SK-N-SH treated with all-trans-retinoic acid at 6 μM for 48 hours (cell line): ENCODE measurements around the gene TNC.

Experiments used
- ATAC-seq: fragments of 200-7000 bp; cut with Tn5 transposase; 3 replicates; pipeline ENCODE4 v1.9.1; 2020; ENCODE audit warnings: mild to moderate bottlenecking, moderate library complexity
- BACH2 ChIP-seq: fragments of 250-450 bp; sonication (Bioruptor Pico); IDR thresholded peaks from 2 replicates; pipeline ENCODE4 v1.9.0; 2021; ENCODE audit warnings: mild to moderate bottlenecking, borderline replicate concordance
- CSDC2 ChIP-seq: fragments of 250-450 bp; sonication (Bioruptor Pico); IDR thresholded peaks from 2 replicates; pipeline ENCODE4 v1.5.0; 2020; ENCODE audit warnings: mild to moderate bottlenecking, moderate library complexity
- ESRRG ChIP-seq: fragments of 250-450 bp; sonication (Bioruptor Pico); IDR thresholded peaks from 2 replicates; pipeline ENCODE4 v1.6.1; 2021; ENCODE audit warnings: mild to moderate bottlenecking
- GLIS3 ChIP-seq: fragments of 250-450 bp; sonication (Bioruptor Pico); IDR thresholded peaks from 2 replicates; pipeline ENCODE4 v1.5.0; 2020; ENCODE audit warnings: mild to moderate bottlenecking, moderate library complexity
- ISL1 ChIP-seq: fragments of 250-450 bp; sonication (Bioruptor Pico); IDR thresholded peaks from 2 replicates; pipeline ENCODE4 v2.1.2; 2022; ENCODE audit warnings: mild to moderate bottlenecking, moderate library complexity
- OSR1 ChIP-seq: fragments of 250-450 bp; sonication (Bioruptor Pico); IDR thresholded peaks from 2 replicates; pipeline ENCODE4 v1.8.0; 2022; ENCODE audit warnings: moderate library complexity, mild to moderate bottlenecking, inconsistent platforms
- PPARA ChIP-seq: fragments of 250-450 bp; sonication (Bioruptor Pico); IDR thresholded peaks from 2 replicates; pipeline ENCODE4 v1.5.0; 2020; ENCODE audit warnings: mild to moderate bottlenecking, borderline replicate concordance
- RARB ChIP-seq: fragments of 250-450 bp; sonication (Bioruptor Pico); IDR thresholded peaks from 2 replicates; pipeline ENCODE4 v1.8.0; 2021; ENCODE audit warnings: mild to moderate bottlenecking, moderate library complexity
- SNAI2 ChIP-seq: fragments of 250-450 bp; sonication (Bioruptor Pico); IDR thresholded peaks from 2 replicates; pipeline ENCODE4 v1.5.0; 2020; ENCODE audit warnings: mild to moderate bottlenecking, moderate library complexity
- TCF4 ChIP-seq: fragments of 250-450 bp; sonication (Bioruptor Pico); IDR thresholded peaks from 2 replicates; pipeline ENCODE4 v1.8.0; 2021; ENCODE audit warnings: mild to moderate bottlenecking, moderate library complexity, borderline replicate concordance
- TOX ChIP-seq: fragments of 250-450 bp; sonication (Bioruptor Pico); IDR thresholded peaks from 2 replicates; pipeline ENCODE4 v1.8.0; 2021; ENCODE audit warnings: mild to moderate bottlenecking, moderate library complexity, borderline replicate concordance
- ZC3H10 ChIP-seq: fragments of 250-450 bp; sonication (Bioruptor Pico); IDR thresholded peaks from 2 replicates; pipeline ENCODE4 v1.5.1; 2021; ENCODE audit warnings: mild to moderate bottlenecking, moderate library complexity
- ZFP3 ChIP-seq: fragments of 250-450 bp; sonication (Bioruptor Pico); IDR thresholded peaks from 2 replicates; pipeline ENCODE4 v1.5.0; 2020; ENCODE audit warnings: mild to moderate bottlenecking, moderate library complexity
- ZFP30 ChIP-seq: fragments of 450-650 bp; formaldehyde crosslinking; IDR thresholded peaks from 2 replicates; pipeline ENCODE4 v1.5.0; 2022; ENCODE audit warnings: mild to moderate bottlenecking, moderate library complexity
- ZNF565 ChIP-seq: fragments of 450-650 bp; formaldehyde crosslinking; conservative IDR thresholded peaks from 2 replicates; pipeline ENCODE4 v1.5.0; 2020; ENCODE audit warnings: low read depth, mild to moderate bottlenecking, moderate library complexity
- ZNF70 ChIP-seq: fragments of 450-650 bp; formaldehyde crosslinking; IDR thresholded peaks from 2 replicates; pipeline ENCODE4 v1.5.0; 2020; ENCODE audit warnings: mild to moderate bottlenecking, moderate library complexity
- ZNF8 ChIP-seq: fragments of 450-650 bp; formaldehyde crosslinking; IDR thresholded peaks from 2 replicates; pipeline ENCODE4 v1.5.0; 2020; ENCODE audit warnings: mild to moderate bottlenecking, moderate library complexity
- TF ChIP-seq, protein P1 (sequence below): fragments of 250-450 bp; sonication (Bioruptor Pico); IDR thresholded peaks from 2 replicates; pipeline ENCODE4 v1.8.0; 2020; ENCODE audit warnings: mild to moderate bottlenecking, moderate library complexity, borderline replicate concordance
- TF ChIP-seq, protein P2 (sequence below): fragments of 250-450 bp; sonication (Bioruptor Pico); IDR thresholded peaks from 2 replicates; pipeline ENCODE4 v1.8.0; 2021; ENCODE audit warnings: low read depth, mild to moderate bottlenecking, moderate library complexity, borderline replicate concordance
- TF ChIP-seq, protein P3 (sequence below): fragments of 250-450 bp; sonication (Bioruptor Pico); IDR thresholded peaks from 2 replicates; pipeline ENCODE4 v1.5.1; 2020; ENCODE audit warnings: low read depth, mild to moderate bottlenecking, moderate library complexity

The TNC gene

DNA sequence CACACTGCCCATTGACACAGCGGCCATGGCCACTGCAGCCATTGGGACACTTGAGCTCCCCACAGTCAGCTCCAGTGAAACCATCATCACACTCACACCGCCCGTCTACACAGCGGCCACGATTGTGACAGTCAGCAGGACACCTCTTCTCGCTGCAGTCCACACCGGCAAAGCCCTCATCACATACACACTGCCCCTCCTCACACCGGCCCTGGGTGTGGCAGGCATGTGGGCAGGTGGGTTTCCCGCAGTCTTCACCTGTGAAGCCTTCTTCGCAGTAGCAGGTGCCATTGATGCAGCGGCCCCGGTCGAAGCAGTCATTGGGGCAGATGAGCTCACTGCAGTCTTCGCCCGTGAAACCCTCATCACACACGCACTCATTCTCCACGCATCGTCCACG lies 31.5 kb downstream of the TNC start (continued):
- TF ChIP-seq, protein P1, sequence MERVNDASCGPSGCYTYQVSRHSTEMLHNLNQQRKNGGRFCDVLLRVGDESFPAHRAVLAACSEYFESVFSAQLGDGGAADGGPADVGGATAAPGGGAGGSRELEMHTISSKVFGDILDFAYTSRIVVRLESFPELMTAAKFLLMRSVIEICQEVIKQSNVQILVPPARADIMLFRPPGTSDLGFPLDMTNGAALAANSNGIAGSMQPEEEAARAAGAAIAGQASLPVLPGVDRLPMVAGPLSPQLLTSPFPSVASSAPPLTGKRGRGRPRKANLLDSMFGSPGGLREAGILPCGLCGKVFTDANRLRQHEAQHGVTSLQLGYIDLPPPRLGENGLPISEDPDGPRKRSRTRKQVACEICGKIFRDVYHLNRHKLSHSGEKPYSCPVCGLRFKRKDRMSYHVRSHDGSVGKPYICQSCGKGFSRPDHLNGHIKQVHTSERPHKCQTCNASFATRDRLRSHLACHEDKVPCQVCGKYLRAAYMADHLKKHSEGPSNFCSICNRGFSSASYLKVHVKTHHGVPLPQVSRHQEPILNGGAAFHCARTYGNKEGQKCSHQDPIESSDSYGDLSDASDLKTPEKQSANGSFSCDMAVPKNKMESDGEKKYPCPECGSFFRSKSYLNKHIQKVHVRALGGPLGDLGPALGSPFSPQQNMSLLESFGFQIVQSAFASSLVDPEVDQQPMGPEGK (CRISPR knock-in tag), result no peak
- TF ChIP-seq ZC3H10 (CRISPR knock-in tag), result no peak
- TF ChIP-seq GLIS3 (CRISPR knock-in tag), result no peak
- TF ChIP-seq ZNF565 (CRISPR knock-in tag), result no peak
- no peak for TF ChIP-seq SNAI2 (CRISPR knock-in tag)
- no peak for TF ChIP-seq ZFP3 (CRISPR knock-in tag)
- no peak for TF ChIP-seq ZFP30 (CRISPR knock-in tag)
- TF ChIP-seq RARB (CRISPR knock-in tag), result no peak
- no peak for TF ChIP-seq CSDC2 (CRISPR knock-in tag)
- no peak for TF ChIP-seq ZNF8
- no peak for TF ChIP-seq TCF4 (CRISPR knock-in tag)
- TF ChIP-seq ISL1 (CRISPR knock-in tag), result no peak
- no peak for TF ChIP-seq OSR1
- TF ChIP-seq PPARA (CRISPR knock-in tag), result no peak

DNA sequence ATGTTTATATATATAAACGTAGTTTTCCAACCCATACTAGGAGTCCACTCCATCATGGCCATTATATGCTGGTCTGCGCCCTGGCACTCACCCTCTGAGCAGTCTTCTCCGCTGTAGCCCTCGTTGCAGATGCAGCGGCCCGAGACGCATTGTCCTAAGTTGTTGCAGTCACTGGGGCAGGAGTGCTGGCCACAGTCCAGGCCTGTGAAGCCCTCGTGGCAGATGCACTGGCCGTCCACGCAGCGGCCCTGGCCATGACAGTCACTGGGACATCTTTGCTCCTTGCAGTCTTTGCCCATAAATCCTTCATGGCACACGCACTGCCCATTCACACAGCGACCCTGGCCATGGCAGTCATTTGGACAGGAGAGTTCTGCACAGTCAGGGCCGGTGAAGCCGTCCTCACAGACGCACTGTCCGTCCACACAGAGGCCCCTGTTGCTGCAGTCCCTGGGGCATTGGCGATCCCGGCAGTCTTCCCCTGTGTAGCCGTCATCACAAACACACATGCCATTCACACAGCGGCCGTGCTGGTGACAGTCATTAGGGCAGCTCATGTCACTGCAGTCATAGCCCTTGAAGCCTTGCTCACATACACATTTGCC lies 32.1 kb downstream of the TNC start:
- no peak for ATAC-seq
- TF ChIP-seq TOX (CRISPR knock-in tag) (no peak), CSDC2 (CRISPR knock-in tag) (no peak)

DNA sequence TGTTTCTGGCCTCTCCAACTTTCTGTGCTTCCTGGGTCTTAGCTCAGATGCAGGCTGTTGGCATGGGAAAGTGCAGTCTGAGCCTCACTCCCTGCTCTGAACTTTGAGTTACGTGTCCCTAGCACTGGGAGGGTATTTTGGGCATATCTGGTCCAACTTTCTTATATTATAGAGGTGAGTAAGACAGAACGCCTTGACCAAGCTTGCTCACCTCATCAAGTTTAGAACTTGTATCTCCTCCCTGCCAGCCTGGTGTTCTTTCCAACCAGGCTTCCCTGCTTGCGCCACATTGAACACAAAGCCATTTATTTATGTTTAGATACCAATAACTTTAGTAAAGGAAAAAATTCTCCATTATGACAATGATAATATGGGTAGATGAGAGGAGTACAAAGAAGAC lies 33.2 kb downstream of the TNC start:
- TF ChIP-seq PPARA (CRISPR knock-in tag) (no peak), GLIS3 (CRISPR knock-in tag) (no peak), TOX (CRISPR knock-in tag) (no peak), ESRRG (CRISPR knock-in tag) (no peak), ZC3H10 (CRISPR knock-in tag) (no peak), ZNF8 (no peak)

DNA sequence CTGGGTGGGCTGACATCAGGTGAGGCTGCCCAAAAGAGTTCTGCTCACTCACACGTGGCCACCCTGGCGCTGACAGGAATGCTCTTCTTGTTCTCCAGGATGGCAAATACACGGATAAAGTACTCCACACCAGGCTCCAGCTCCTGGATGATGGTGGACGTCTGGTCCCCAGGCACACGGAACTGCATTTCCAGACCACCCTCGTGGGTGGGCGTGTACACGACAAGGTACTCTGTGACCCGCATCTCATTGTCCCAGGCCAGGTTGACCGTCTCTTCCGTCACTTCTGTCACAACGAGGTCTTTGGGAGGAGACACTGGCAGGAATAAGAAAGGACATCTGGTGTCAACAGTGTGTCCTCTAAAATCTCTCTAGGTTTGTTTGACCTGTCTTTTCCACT lies 33.8 kb downstream of the TNC start:
- TF ChIP-seq ZNF70 (CRISPR knock-in tag) (no peak), ZC3H10 (CRISPR knock-in tag) (no peak), CSDC2 (CRISPR knock-in tag) (no peak), ISL1 (CRISPR knock-in tag) (no peak), ZNF8 (no peak), SNAI2 (CRISPR knock-in tag) (no peak), PPARA (CRISPR knock-in tag) (no peak), TCF4 (CRISPR knock-in tag) (no peak), RARB (CRISPR knock-in tag) (no peak), ESRRG (CRISPR knock-in tag) (no peak), GLIS3 (CRISPR knock-in tag) (no peak), BACH2 (CRISPR knock-in tag) (no peak), ZFP30 (CRISPR knock-in tag) (no peak), ZFP3 (CRISPR knock-in tag) (no peak), TOX (CRISPR knock-in tag) (no peak)
- TF ChIP-seq, protein P2, sequence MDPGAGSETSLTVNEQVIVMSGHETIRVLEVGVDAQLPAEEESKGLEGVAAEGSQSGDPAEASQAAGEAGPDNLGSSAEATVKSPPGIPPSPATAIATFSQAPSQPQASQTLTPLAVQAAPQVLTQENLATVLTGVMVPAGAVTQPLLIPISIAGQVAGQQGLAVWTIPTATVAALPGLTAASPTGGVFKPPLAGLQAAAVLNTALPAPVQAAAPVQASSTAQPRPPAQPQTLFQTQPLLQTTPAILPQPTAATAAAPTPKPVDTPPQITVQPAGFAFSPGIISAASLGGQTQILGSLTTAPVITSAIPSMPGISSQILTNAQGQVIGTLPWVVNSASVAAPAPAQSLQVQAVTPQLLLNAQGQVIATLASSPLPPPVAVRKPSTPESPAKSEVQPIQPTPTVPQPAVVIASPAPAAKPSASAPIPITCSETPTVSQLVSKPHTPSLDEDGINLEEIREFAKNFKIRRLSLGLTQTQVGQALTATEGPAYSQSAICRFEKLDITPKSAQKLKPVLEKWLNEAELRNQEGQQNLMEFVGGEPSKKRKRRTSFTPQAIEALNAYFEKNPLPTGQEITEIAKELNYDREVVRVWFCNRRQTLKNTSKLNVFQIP (CRISPR knock-in tag), result no peak
- TF ChIP-seq, protein P3, sequence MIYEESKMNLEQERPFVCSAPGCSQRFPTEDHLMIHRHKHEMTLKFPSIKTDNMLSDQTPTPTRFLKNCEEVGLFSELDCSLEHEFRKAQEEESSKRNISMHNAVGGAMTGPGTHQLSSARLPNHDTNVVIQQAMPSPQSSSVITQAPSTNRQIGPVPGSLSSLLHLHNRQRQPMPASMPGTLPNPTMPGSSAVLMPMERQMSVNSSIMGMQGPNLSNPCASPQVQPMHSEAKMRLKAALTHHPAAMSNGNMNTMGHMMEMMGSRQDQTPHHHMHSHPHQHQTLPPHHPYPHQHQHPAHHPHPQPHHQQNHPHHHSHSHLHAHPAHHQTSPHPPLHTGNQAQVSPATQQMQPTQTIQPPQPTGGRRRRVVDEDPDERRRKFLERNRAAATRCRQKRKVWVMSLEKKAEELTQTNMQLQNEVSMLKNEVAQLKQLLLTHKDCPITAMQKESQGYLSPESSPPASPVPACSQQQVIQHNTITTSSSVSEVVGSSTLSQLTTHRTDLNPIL, result no peak
- TF ChIP-seq, protein P1 (CRISPR knock-in tag), result no peak
- ATAC-seq, result no peak

More for the DNA sequence above, 33.2 kb downstream of the TNC start:
- ATAC-seq, result no peak
